Measurements from ENCODE around the gene SLC25A21.

- TF ChIP-seq CTCF (IDR thresholded peaks at IDR 0.05) (no peak), POLR2A (IDR thresholded peaks at IDR 0.05) (no peak), EP300 (IDR thresholded peaks at IDR 0.05) (no peak)
Measured at GRCh38 chr14:36973806-36974442, 198.5 kb downstream of the SLC25A21 start.

Measured in stomach (tissue), 4 donors.